GM19035 (cell line): ENCODE data around the gene PPFIA1.
"Not testable (repeated sequence)": the region's sequence is repeated elsewhere in the genome, so short reads cannot be mapped to it uniquely, and the experiment has no call there.

Source experiments
- ATAC-seq: cut with Tn5 transposase; IDR thresholded peaks from one replicate; pipeline ENCODE4 v1.9.1; 2021; ENCODE audit not compliant: unreplicated experiment

PPFIA1 gene

GRCh38 chr11:70251659-70252321 is 18.7 kb upstream of the PPFIA1 start:
- ATAC-seq, result no peak

GRCh38 chr11:70252844-70253243 is 17.6 kb upstream of the PPFIA1 start:
- no peak for ATAC-seq

GRCh38 chr11:70255477-70256116 is 14.9 kb upstream of the PPFIA1 start:
- no peak for ATAC-seq

- ATAC-seq, result not testable (repeated sequence)
Measured at GRCh38 chr11:70259077-70259476, 11.4 kb upstream of the PPFIA1 start.

GRCh38 chr11:70262951-70263350 is 7.5 kb upstream of the PPFIA1 start:
- no peak for ATAC-seq

GRCh38 chr11:70263363-70263762 is 7.1 kb upstream of the PPFIA1 start:
- ATAC-seq, result no peak

GRCh38 chr11:70265341-70265740 is 5.1 kb upstream of the PPFIA1 start:
- ATAC-seq, result no peak

- ATAC-seq, result no peak
Measured at GRCh38 chr11:70267405-70267950, 3.0 kb upstream of the PPFIA1 start.

GRCh38 chr11:70268526-70268925 is 2.0 kb upstream of the PPFIA1 start:
- ATAC-seq, result no peak

GRCh38 chr11:70270877-70271648 is 573 bp downstream of the PPFIA1 start:
- peak; percentile 35 for ATAC-seq

- no peak for ATAC-seq
Measured at GRCh38 chr11:70271649-70271953, 1.1 kb downstream of the PPFIA1 start.

GRCh38 chr11:70272009-70272408 is 1.5 kb downstream of the PPFIA1 start:
- ATAC-seq, result no peak

GRCh38 chr11:70278994-70279393 is 8.5 kb downstream of the PPFIA1 start:
- ATAC-seq, result no peak

- no peak for ATAC-seq
Measured at GRCh38 chr11:70281156-70281609, 10.7 kb downstream of the PPFIA1 start.

- no peak for ATAC-seq
Measured at GRCh38 chr11:70282012-70282411, 11.5 kb downstream of the PPFIA1 start.

- ATAC-seq, result no peak
Measured at GRCh38 chr11:70288721-70289120, 18.2 kb downstream of the PPFIA1 start.

- ATAC-seq, result no peak
Measured at GRCh38 chr11:70289582-70289981, 19.1 kb downstream of the PPFIA1 start.

GRCh38 chr11:70290361-70291065 is 20.0 kb downstream of the PPFIA1 start:
- ATAC-seq, result no peak

GRCh38 chr11:70292166-70292565 is 21.7 kb downstream of the PPFIA1 start:
- no peak for ATAC-seq

- ATAC-seq, result no peak
Measured at GRCh38 chr11:70292863-70293262, 22.4 kb downstream of the PPFIA1 start.

GRCh38 chr11:70295166-70295565 is 24.7 kb downstream of the PPFIA1 start:
- ATAC-seq, result not testable (repeated sequence)
